ENCODE data around the gene ELP6.

GRCh38 chr3:47533996-47534454 lies 20.5 kb upstream of the ELP6 start:
- TF ChIP-seq TAF1 (IDR thresholded peaks at IDR 0.05; ENCODE audit: borderline replicate concordance, low read depth, low read length) = no peak
- TF ChIP-seq POLR2A (IDR thresholded peaks at IDR 0.05; ENCODE audit: low read depth, low read length) = no peak
- no peak for TF ChIP-seq POLR2AphosphoS5 (IDR thresholded peaks at IDR 0.05; ENCODE audit: low read depth, low read length)
